Measurements from ENCODE around the gene RSU1. TPM values are rescaled to one million over a fixed set of nuclear protein-coding genes. Genes with fewer than 3 reads are reported as not detected.
A peak's percentile ranks its signal among the peaks of the same experiment; 100 is the strongest.

The RSU1 gene
- total RNA-seq, 1 donor from 2014 or later = 118 TPM

DNA sequence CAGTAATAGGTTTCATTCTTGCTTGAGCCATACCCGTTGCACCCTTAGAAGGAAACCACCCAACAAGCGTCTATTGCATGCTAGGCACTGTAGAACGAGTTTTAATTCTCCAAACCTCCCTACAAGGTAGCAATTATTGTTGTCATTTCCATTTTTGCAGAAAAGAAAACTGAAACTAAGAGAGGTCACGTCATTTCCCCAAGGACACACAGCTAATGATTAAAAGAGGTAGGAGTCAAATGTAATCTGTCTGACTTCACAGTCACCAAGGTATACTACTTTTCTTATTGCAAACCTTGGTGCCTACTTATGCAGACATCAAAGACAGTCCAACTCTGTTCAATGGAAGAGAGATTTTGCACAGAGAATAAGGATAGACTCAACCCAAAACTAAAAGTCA lies 246.5 kb downstream of the RSU1 start:
- no peak for DNase-seq (ENCODE audit: low spot score)
- Mint-ChIP-seq H3K9me3 (ENCODE audit: unreplicated experiment) (no peaks in the 10 kb centered on the region), H3K27ac (ENCODE audit: unreplicated experiment) (no peak overlapping the region), H3K4me1 (ENCODE audit: unreplicated experiment) (peaks cover 4% of the 10 kb centered on the region), H3K36me3 (ENCODE audit: low read depth, unreplicated experiment) (no peaks in the 10 kb centered on the region), H3K27me3 (ENCODE audit: unreplicated experiment) (no peaks in the 10 kb centered on the region), H3K4me3 (ENCODE audit: unreplicated experiment) (no peak overlapping the region)
- TF ChIP-seq, protein P1, sequence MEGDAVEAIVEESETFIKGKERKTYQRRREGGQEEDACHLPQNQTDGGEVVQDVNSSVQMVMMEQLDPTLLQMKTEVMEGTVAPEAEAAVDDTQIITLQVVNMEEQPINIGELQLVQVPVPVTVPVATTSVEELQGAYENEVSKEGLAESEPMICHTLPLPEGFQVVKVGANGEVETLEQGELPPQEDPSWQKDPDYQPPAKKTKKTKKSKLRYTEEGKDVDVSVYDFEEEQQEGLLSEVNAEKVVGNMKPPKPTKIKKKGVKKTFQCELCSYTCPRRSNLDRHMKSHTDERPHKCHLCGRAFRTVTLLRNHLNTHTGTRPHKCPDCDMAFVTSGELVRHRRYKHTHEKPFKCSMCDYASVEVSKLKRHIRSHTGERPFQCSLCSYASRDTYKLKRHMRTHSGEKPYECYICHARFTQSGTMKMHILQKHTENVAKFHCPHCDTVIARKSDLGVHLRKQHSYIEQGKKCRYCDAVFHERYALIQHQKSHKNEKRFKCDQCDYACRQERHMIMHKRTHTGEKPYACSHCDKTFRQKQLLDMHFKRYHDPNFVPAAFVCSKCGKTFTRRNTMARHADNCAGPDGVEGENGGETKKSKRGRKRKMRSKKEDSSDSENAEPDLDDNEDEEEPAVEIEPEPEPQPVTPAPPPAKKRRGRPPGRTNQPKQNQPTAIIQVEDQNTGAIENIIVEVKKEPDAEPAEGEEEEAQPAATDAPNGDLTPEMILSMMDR (IDR thresholded peaks at IDR 0.05; ENCODE audit: unreplicated experiment) = no peak

DNA sequence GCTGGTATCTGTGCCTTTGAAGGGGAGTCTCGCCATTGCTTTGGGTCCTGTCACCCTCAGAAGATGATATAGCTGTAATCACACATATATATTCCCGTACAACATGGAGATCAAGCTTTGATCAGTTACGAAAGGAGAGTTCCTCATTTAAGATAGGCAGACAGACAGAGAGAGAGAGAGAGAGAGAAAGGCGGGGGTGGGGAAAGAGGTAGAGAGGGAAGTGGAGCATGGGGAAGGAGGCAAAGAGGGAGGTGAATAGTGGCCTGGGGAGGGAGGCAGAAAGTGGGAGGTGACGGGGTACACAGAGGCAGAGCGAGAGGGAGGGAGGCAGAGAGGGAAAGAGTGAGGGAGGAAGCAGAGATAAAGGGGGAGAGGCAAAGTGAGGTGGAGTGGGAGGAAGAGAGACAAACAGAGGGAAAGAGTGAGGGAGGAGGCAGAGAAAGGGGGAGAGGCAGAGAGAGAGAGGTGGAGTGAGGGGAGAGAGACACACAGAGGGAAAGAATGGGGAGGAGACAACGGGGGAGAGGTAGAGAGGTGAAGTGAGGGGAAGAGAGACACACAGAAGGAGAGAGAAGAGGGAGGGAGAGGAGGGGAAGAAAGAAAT lies 250.9 kb downstream of the RSU1 start:
- Mint-ChIP-seq H3K4me1 (ENCODE audit: unreplicated experiment) (peaks cover 10% of the 10 kb centered on the region), H3K27me3 (ENCODE audit: unreplicated experiment) (peaks cover 3% of the 10 kb centered on the region), H3K9me3 (ENCODE audit: unreplicated experiment) (no peaks in the 10 kb centered on the region), H3K4me3 (ENCODE audit: unreplicated experiment) (no peak overlapping the region), H3K27ac (ENCODE audit: unreplicated experiment) (no peak overlapping the region), H3K36me3 (ENCODE audit: low read depth, unreplicated experiment) (no peaks in the 10 kb centered on the region)
- TF ChIP-seq, protein P1 (IDR thresholded peaks at IDR 0.05; ENCODE audit: unreplicated experiment) = no peak
- DNase-seq (ENCODE audit: low spot score) = no peak

DNA sequence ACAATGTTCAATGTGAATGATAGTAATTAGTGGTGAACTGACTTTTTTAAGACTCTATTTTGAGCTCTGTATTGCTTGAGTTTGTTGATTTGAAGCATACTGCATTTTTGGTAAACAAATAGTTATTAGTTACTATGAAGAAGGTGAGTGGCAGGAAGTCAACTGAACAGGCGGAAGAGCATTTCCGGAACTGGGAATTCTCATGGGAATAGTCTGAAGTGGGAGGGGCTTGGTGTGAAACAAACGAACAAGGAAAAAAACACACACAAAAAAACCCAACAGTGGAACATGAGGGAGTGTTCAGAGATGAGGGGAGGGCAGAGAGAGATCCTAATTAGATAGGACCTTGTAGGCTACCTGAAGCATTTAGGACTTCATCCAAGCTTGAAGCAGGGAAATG lies 251.6 kb downstream of the RSU1 start:
- no peaks in the 10 kb centered on the region for H3K9me3 Mint-ChIP-seq (ENCODE audit: unreplicated experiment)
- H3K36me3 Mint-ChIP-seq (ENCODE audit: low read depth, unreplicated experiment) = no peaks in the 10 kb centered on the region
- peaks cover 10% of the 10 kb centered on the region for H3K4me1 Mint-ChIP-seq (ENCODE audit: unreplicated experiment)
- H3K27me3 Mint-ChIP-seq (ENCODE audit: unreplicated experiment) = peaks cover 3% of the 10 kb centered on the region
- TF ChIP-seq, protein P1 (IDR thresholded peaks at IDR 0.05; ENCODE audit: unreplicated experiment) = no peak
- no peak for DNase-seq (ENCODE audit: low spot score)
- no peak overlapping the region for H3K4me3 Mint-ChIP-seq (ENCODE audit: unreplicated experiment)
- H3K27ac Mint-ChIP-seq (ENCODE audit: unreplicated experiment) = peak overlapping the region; percentile 81

DNA sequence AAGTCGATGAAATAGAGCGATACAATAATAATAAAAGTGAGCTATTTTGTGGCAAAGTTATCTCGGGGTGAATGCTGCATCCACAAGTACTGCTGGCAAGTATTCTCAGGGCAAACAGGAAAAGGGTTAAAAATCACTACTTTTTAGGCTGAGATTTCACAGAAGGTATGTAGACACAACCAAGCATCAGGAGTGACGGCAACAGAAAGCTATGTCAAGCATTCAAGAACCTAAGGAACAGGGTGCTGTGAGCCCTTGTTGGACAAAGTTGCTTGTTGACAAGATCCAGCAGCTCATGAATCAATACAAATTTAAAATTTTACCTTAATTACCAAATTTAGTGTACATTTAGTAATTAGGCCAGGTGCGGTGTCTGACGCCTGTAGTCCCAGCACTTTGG lies 254.3 kb downstream of the RSU1 start:
- Mint-ChIP-seq H3K36me3 (ENCODE audit: low read depth, unreplicated experiment) (no peaks in the 10 kb centered on the region), H3K27me3 (ENCODE audit: unreplicated experiment) (peaks cover 3% of the 10 kb centered on the region), H3K4me1 (ENCODE audit: unreplicated experiment) (peaks cover 10% of the 10 kb centered on the region), H3K4me3 (ENCODE audit: unreplicated experiment) (no peak overlapping the region), H3K27ac (ENCODE audit: unreplicated experiment) (no peak overlapping the region), H3K9me3 (ENCODE audit: unreplicated experiment) (no peaks in the 10 kb centered on the region)
- TF ChIP-seq, protein P1 (IDR thresholded peaks at IDR 0.05; ENCODE audit: unreplicated experiment) = no peak
- DNase-seq (ENCODE audit: low spot score) = no peak

DNA sequence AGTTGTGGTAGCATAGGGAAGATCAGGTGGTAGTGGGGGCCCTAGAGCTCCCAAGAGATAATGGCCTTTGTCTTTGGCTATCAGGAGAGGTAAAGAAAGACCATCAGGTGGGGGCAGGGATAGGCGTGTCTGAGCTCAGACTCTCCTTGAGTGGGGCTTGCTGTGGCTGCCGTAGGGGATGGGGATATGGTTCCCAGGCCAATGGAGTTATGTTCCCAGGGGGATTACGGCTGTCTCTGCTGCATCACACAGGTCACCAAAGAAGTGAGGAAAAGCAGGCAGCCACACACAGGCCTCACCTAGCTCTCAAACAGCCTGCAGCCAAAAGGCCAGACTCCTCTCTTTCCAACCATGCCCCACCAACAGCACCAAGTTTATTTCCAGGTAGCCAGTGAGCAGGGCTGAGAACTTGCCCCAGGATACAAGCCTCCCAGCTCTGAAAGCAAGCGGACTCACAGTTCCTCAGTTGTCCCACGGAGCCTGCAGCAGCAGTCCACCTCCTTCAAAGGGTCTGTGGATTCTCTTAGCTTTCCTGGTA lies 257.9 kb downstream of the RSU1 start:
- no peak for DNase-seq (ENCODE audit: low spot score)
- Mint-ChIP-seq H3K4me1 (ENCODE audit: unreplicated experiment) (no peaks in the 10 kb centered on the region), H3K9me3 (ENCODE audit: unreplicated experiment) (no peaks in the 10 kb centered on the region), H3K36me3 (ENCODE audit: low read depth, unreplicated experiment) (no peaks in the 10 kb centered on the region), H3K4me3 (ENCODE audit: unreplicated experiment) (no peak overlapping the region), H3K27ac (ENCODE audit: unreplicated experiment) (no peak overlapping the region), H3K27me3 (ENCODE audit: unreplicated experiment) (no peaks in the 10 kb centered on the region)
- TF ChIP-seq, protein P1 (IDR thresholded peaks at IDR 0.05; ENCODE audit: unreplicated experiment) = no peak
